Activated CD4-positive, alpha-beta T cell treated with anti-CD3 and anti-CD28 coated beads for 24 hours (primary cell): ENCODE data around the gene GRIA1.

Experiments used
- DNase-seq, 2 donors: peaks; one replicate each; pipeline ENCODE4 v3.0.0-alpha.2; 2020; ENCODE audit warnings: low read depth in 2 of 2

The GRIA1 gene

DNA sequence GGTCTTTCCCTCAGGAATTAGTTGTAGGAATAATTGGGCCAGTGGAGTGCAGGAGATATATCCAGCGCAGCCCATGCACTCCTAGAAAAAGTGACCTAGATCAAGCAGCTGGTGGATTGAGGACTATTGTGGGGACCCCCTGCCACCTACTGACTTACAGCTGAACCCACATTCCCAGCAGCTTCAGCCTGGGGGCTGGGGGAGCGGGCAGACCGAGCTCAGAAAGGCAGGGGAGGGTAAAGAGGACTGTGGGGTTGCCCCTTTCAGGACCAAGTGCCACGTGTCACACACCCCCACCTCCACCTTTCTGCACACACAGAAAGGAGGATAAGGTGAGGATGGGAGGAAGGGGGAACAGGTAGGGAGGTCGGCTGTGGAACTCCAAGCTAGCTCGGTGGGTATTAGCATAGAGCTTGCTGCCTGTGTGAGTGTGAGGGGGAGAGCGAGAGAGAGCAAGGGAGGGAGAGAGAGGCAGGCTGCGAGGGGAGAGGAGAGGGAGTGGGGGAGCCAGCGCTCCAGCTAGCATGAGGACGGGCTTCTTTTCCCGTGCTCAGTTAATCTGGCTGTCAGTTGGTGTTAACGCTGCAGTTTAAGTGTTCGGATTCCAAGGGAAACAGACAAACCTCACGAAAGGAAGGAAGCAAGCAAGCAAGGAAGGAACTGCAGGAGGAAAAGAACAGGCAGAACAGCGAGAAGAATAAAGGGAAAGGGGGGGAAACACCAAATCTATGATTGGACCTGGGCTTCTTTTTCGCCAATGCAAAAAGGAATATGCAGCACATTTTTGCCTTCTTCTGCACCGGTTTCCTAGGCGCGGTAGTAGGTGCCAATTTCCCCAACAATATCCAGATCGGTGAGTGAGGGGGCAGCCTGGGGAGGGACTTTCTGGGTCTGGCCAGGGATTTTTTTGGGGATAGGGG lies at the start of gene GRIA1:
GRIA1 (plus strand) TSS at position 553 of the 920 bp plus-strand sequence.
- no peak for DNase-seq

- DNase-seq = no peak
These were observed 44.4 kb upstream of the GRIA1 start for GRCh38 chr5:153445875-153446579.

- no peak for DNase-seq
These were observed 42.9 kb upstream of the GRIA1 start for GRCh38 chr5:153447534-153447933.

DNA sequence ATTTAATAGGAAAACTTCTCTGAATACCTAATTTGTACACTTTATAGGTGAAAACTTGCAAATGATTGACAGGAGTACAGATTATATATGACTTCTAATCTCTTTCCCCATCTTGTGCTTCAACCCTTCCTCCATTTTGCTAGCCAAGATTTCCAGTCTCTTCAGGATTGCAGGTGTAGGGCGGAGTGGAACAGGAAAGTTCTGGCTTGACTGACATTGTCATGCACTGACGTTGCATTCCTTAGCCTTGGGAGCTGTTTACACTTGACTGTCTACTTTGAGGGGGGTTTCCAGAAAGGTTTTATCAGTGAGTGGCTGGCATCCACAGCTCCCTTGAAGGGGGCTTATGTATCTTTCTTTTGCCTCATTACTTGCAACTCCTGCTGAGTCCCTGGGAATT lies 34.1 kb upstream of the GRIA1 start:
- no peak for DNase-seq

DNA sequence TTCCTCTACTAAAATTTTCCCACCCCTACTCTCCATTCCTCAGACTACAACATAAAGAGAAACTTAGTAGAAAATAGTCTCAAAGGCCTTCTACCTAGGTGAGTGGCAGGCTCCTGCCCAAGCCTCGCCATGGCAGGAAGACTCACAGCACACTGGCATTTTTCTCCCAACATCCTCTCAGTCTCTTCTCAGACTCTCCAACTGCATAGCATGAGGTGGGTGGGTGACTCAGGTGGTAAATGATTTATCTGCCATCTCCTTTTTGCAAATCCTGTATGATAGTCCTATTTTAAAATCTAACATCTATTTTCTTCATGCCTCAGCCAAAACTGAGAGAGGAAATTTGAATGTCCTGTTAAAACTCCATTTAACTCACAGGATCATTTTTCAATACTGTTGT lies 33.5 kb upstream of the GRIA1 start:
- no peak for DNase-seq

- no peak for DNase-seq
These were observed 32.2 kb upstream of the GRIA1 start for GRCh38 chr5:153458268-153458667.

DNA sequence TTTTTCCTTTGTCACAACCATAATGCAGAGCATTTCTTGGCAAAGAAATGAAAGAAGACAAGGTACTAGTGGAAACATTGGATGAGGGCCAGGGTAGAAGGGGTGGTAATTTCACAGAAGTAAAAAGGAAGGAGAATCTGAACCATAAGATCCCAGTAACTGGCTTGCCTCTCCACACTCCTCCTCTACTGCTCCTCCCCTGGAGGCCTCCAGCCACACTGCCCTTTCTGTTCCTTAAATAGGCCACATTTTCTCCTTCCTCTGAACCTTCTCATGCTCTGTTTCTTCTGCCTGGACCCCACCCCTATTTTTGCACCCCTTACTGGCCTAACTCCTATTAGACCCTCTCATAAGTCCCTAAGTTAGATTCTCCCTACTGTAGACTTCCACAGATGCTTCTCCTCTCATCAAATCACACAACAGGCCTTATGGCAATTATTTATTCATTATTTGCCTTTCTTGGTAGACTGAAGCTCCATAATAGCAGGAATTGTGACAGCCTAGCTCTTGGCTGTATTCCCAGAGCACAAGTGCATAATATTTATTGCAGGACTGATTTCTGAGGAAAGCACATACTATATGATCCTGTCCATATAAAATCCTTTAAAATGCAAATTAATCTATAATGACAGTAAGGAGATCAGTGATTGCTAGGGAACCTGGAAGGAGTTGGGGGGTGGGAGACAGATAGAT lies 31.3 kb upstream of the GRIA1 start:
- no peak for DNase-seq

GRCh38 chr5:153460421-153460820 lies 30.0 kb upstream of the GRIA1 start:
- no peak for DNase-seq

DNA sequence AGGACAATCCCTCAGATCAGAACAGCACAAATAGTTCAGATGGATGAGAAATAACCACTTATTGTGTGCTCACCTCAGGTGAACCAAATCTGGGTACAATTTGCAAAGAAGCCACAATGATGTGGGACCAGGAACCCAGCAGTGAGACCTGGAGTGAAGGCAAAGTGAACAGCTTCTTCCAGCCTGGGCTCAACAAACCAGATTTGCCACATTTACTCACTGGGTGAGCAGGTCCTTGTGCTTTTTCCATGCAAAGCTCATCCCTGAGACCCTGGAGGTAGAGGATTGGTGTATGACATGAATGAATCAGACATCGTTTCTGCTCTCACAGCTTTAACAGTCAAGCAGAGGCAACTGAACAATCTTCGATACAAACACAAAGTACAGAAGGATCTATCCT lies 29.1 kb upstream of the GRIA1 start:
- DNase-seq = no peak

- no peak for DNase-seq
These were observed 26.7 kb upstream of the GRIA1 start for GRCh38 chr5:153463806-153464205.

DNA sequence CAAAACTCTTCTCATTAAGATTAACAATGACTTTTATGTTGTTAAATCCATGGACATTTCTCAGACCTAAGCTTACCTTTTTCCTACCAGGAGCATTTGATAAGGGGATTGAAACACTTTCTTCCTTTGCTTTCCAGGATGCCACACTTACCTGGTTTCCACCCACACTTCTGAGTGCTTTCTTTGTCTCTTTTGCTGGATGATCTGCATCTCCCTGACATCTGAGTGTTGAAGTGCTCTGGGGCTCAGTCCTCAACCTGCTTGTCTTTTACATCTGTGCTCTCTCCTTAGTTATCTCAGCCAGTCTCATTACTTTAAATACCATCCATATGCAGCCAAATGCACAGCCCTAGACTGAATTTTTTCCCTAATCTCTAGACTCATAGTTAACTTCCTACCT lies 22.9 kb upstream of the GRIA1 start:
- DNase-seq = no peak

DNA sequence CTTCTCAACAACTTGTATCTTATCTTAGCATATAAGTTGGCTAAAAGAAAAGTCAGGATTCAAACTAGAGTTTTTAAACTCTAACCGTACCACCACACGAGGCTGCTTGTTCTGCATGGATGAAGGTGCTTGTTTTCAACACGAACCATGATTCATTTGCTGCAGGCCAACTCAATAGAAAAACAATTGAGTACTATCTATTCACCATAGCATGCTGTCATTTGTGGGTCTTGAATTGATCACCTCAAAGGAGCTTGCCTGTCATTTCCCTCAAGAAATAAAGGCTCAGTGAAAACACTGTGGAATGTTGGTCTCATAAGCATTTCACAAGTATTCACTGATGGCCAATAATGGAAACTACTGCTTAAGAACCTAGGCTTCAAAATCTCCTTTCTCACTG lies 21.0 kb upstream of the GRIA1 start:
- no peak for DNase-seq

- DNase-seq = no peak
These were observed 19.7 kb upstream of the GRIA1 start for GRCh38 chr5:153470736-153471135.

GRCh38 chr5:153476767-153477166 lies 13.7 kb upstream of the GRIA1 start:
- no peak for DNase-seq

GRCh38 chr5:153480401-153480800 lies 10.1 kb upstream of the GRIA1 start:
- DNase-seq = no peak

- DNase-seq = no peak
These were observed 7.0 kb upstream of the GRIA1 start for GRCh38 chr5:153483482-153483881.

DNA sequence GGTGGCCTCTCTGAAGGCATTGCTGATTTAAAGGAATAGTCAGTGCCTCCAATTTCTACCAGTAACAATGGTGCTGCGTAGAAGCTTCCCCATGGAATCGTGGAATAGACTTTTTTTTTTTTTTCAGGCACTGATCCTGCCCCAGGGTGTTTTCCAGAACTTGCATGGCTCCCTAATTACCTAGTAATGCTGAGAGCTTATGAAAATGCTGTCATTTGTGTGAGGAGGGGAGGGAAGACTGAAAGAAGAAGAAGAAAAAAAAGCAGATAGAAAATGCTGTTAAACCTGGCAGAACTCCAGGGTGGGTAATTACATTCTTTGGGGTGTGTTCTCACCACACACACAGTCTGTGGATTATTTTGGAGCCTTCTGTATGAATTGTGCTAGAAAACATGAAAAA lies 4.8 kb upstream of the GRIA1 start:
- DNase-seq = no peak

GRCh38 chr5:153486771-153487170 lies 3.7 kb upstream of the GRIA1 start:
- no peak for DNase-seq

DNA sequence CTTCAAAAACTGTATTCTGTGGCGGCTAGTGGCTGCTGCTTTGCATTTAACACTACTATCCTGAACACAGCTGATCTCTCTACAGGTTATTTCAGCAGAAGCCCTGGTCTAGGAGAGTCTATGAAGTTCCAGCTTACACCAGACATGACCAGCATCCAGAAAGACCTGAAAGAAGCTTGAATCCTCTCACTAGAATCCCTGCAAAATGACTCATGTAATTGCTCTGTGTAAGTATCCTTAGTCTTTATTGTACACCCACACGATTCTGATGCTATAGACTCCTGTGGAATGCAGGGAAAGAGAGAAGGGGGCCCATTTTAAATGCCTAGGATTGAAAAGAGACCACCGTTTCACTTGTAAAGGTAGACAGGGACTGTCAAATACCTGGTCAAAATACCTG lies 859 bp upstream of the GRIA1 start:
- DNase-seq = no peak

GRCh38 chr5:153491038-153491744 lies 721 bp downstream of the GRIA1 start:
- no peak for DNase-seq

GRCh38 chr5:153491856-153492255 lies 1.4 kb downstream of the GRIA1 start:
- DNase-seq = no peak

DNA sequence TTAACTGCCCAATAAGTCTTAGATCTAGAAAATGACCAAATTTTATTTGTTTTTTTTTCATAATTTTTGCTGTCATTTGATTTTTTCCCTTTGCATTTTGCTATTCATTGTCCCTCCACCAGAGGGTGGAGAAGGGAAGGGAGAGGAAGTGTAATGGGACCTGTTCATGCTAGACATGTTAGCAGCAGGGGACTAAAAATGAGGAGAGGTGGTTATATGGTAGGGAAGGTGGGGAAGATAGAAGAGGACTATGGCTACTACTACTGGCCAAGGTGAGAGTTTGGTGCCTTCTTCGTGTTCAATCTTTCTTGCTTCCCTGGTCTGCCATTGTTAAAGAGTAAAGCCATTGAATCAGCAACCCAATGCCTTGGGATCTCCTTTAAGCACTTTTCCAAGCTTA lies 6.4 kb downstream of the GRIA1 start:
- no peak for DNase-seq
